Glutamatergic neuron (in vitro differentiated cells): ENCODE results near the gene BAIAP2. TPM values are rescaled to one million over a fixed set of nuclear protein-coding genes. Genes with fewer than 3 reads are reported as not detected.

Source experiments
- DNase-seq: peaks from one replicate; pipeline ENCODE4 v3.0.0; 2022
- H3K27ac Mint-ChIP-seq: one replicate; pipeline ENCODE4 v1.8.0; 2020; ENCODE audit warnings: mild to moderate bottlenecking, mixed read lengths, inconsistent platforms; ENCODE audit not compliant: unreplicated experiment
- H3K27me3 Mint-ChIP-seq: one replicate; pipeline ENCODE4 v1.8.0; 2020; ENCODE audit warnings: mild to moderate bottlenecking, moderate library complexity, mixed read lengths, inconsistent platforms; ENCODE audit not compliant: unreplicated experiment
- H3K36me3 Mint-ChIP-seq: one replicate; pipeline ENCODE4 v1.8.0; 2020; ENCODE audit warnings: mild to moderate bottlenecking, mixed read lengths, inconsistent platforms; ENCODE audit not compliant: unreplicated experiment
- H3K4me1 Mint-ChIP-seq: one replicate; pipeline ENCODE4 v1.8.0; 2020; ENCODE audit warnings: mild to moderate bottlenecking, low read depth, mixed read lengths, inconsistent platforms; ENCODE audit not compliant: unreplicated experiment
- H3K4me3 Mint-ChIP-seq: one replicate; pipeline ENCODE4 v1.8.0; 2020; ENCODE audit warnings: mild to moderate bottlenecking, mixed read lengths, inconsistent platforms; ENCODE audit not compliant: unreplicated experiment
- H3K9me3 Mint-ChIP-seq: one replicate; pipeline ENCODE4 v1.8.0; 2020; ENCODE audit warnings: mild to moderate bottlenecking, moderate library complexity, mixed read lengths, inconsistent platforms; ENCODE audit not compliant: unreplicated experiment
- total RNA-seq: library from RNA; stranded (reverse); fragmentation: NEBNext Ultra II Directional; extraction: Animal tissue kit (Norgen Biotek cat#: 25700); gene quantifications from one replicate; pipeline ENCODE4 v1.2.1, GENCODE V29; 2021; ENCODE audit not compliant: unreplicated experiment
- TF ChIP-seq, protein P1 (sequence below): fragments of 200-600 bp; sonication (generic); IDR thresholded peaks from one replicate; pipeline ENCODE4 v1.5.0; 2021; ENCODE audit not compliant: partially characterized antibody, unreplicated experiment

BAIAP2 gene
- total RNA-seq, 1 donor from 2014 or later = 252 TPM

DNA sequence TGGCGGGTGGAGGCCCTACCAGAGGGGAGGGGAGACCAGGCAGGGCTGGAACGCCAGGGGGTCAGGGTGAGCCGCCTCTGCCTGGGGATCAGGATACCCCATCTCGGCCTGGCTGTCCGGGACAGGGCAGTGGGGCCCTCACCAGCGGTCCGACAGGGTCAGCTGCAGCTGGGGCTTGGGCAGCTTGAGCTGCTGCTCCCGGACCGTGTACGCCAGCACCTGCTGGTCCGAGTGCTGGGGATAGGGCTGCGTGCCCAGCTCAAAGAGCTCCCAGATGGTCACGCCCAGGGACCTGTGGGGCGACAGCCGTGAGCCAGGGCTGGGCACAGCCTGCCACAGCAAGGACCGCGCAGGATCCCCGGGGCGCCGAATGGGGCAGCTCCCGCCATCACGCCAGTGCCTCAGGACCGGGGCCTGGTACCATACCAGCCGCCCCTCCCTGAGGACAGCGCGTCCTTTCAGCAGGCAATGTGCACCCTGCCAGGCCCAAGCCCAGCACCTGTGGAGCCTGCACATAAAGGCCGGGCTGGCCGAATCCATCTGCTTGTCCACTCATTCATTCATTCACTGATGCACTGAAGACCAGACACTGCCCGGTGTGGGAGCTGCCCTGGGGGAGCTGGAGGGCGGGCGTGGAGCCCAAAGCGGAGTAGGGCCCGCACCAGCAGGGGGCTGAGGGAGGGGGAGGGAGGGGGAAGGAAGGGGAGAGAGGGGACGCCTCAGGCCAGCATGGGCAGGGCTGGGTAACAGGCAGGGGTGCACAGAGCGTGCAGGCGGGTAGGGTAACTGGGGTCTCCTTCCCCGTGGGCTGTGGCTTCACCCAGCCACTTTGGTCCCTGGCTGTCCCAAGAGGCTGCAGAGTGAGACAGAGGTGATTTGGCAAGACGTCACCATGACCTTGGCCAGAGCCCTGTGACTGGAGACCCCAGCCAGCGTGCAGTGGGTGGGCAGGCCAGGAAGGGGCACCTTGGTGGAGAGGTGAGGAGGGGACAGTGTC is 88.4 kb downstream of the BAIAP2 start:
- TF ChIP-seq, protein P1, sequence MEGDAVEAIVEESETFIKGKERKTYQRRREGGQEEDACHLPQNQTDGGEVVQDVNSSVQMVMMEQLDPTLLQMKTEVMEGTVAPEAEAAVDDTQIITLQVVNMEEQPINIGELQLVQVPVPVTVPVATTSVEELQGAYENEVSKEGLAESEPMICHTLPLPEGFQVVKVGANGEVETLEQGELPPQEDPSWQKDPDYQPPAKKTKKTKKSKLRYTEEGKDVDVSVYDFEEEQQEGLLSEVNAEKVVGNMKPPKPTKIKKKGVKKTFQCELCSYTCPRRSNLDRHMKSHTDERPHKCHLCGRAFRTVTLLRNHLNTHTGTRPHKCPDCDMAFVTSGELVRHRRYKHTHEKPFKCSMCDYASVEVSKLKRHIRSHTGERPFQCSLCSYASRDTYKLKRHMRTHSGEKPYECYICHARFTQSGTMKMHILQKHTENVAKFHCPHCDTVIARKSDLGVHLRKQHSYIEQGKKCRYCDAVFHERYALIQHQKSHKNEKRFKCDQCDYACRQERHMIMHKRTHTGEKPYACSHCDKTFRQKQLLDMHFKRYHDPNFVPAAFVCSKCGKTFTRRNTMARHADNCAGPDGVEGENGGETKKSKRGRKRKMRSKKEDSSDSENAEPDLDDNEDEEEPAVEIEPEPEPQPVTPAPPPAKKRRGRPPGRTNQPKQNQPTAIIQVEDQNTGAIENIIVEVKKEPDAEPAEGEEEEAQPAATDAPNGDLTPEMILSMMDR = no peak
- Mint-ChIP-seq H3K27ac (no peak overlapping the region), H3K9me3 (peaks cover 3% of the 10 kb centered on the region), H3K36me3 (no peaks in the 10 kb centered on the region), H3K4me1 (peaks cover 3% of the 10 kb centered on the region), H3K4me3 (no peak overlapping the region), H3K27me3 (peaks cover 9% of the 10 kb centered on the region)
- DNase-seq = no peak

DNA sequence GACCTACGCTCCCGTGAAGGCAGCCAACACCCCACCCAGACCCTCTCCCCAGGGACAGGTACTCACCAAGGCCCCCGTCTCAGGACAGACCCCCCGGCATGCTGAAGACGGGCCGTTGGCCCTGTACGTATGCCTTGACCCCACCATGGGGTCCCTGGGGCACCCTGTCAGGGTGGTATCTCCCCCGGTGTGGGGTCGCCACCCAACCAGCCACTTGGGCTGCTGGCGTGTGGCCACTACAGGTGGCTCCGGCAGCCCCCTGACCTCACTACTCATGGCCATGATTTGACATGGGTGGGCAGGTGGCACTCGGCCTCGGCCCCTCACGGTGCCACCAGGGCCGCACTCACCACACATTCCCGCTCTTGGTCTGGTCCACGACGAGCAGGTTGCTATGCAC is 89.4 kb downstream of the BAIAP2 start:
- H3K4me1 Mint-ChIP-seq = peaks cover 3% of the 10 kb centered on the region
- DNase-seq = no peak
- TF ChIP-seq, protein P1 = no peak
- H3K27ac Mint-ChIP-seq = no peak overlapping the region
- peaks cover 3% of the 10 kb centered on the region for H3K27me3 Mint-ChIP-seq
- H3K4me3 Mint-ChIP-seq = no peak overlapping the region
- H3K9me3 Mint-ChIP-seq = peaks cover 3% of the 10 kb centered on the region
- no peaks in the 10 kb centered on the region for H3K36me3 Mint-ChIP-seq

DNA sequence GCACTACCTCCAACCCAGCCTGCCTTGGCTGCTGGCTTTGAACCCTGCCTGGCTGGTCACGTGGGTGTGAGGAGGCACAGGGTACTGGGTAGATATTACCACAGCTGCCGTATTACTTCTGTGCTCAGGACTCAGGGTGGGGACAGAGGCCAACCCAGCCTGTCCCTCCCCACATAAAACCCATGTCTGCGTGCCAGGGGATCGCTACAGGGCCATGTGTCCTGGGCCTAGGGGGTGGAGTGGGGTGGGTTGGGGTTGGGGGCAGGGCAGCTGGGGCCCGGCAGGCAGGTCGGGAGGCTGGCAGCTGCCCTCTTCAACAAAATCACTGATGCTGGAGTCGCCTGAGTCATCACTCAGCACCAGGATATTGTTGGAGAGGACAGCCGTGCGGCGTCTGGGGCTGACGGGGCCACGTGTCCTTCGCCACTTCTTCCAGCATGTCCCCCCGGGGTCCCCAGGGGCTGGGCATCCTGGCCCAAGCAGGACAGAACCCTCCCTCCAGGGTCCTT is 90.7 kb downstream of the BAIAP2 start:
- H3K27ac Mint-ChIP-seq = no peak overlapping the region
- no peaks in the 10 kb centered on the region for H3K27me3 Mint-ChIP-seq
- H3K4me1 Mint-ChIP-seq = peaks cover 4% of the 10 kb centered on the region
- H3K4me3 Mint-ChIP-seq = no peak overlapping the region
- TF ChIP-seq, protein P1 = no peak
- no peak for DNase-seq
- no peaks in the 10 kb centered on the region for H3K36me3 Mint-ChIP-seq
- H3K9me3 Mint-ChIP-seq = peaks cover 2% of the 10 kb centered on the region

DNA sequence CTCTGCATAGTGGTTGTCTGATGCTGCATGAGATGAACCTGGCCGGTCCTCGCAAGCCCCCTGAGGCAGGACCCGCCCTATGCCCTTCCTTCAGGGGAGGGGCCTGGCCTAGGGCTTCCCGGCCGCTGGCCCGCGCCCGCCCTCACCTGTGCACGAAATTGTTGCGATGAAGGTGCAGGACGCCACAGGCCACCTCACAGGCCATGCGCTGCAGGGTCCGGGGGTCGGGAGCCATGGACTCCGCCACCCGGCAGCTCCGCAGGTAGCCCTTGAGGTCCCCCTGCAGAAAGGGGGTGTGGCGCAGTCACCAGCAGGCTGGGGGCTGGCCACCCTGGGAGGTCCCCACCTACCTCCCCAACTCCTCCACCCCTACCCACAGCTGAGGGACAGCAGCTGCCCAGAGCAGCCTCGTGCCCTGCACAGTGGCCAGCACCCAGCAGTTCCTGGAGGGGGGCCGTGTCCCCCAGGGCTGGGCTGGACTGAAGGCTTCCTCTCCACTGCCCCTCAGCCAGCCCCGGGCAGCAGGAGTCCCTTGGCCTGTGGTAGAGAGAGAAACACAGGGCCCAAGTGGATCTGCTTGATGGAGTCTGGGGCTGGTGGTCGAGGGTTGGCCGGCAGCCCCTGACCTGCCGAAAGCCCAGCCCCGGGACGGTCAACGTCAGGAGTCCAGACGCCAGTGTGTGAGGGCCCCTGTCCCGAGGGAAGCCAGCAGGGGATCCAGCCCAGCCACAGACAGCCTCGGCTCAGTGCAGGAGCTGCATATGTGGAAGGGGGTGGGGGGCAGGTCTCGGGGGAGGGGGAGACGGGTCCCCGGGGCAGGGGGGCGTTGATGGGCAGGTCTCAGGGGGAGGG is 91.6 kb downstream of the BAIAP2 start:
- no peak overlapping the region for H3K27ac Mint-ChIP-seq
- no peaks in the 10 kb centered on the region for H3K36me3 Mint-ChIP-seq
- no peak overlapping the region for H3K4me3 Mint-ChIP-seq
- H3K9me3 Mint-ChIP-seq = peaks cover 2% of the 10 kb centered on the region
- TF ChIP-seq, protein P1 = no peak
- DNase-seq = no peak
- peaks cover 4% of the 10 kb centered on the region for H3K4me1 Mint-ChIP-seq
- no peaks in the 10 kb centered on the region for H3K27me3 Mint-ChIP-seq
